Subcutaneous adipose tissue (tissue), 4 donors: ENCODE data around the gene TSC22D1. TPM values are rescaled to one million over a fixed set of nuclear protein-coding genes. Genes with fewer than 3 reads are reported as not detected.

Experiments
- total RNA-seq, 4 donors: library from RNA; depleted of rRNA; stranded (reverse); fragments of >200 nt; gene quantifications; one replicate each; pipeline ENCODE4 v1.1.0, GENCODE V29; 2016
- TF ChIP-seq, protein P1 (sequence below): fragments of 450-650 bp; IDR thresholded peaks from one replicate; pipeline ENCODE4 v1.5.1; 2016; ENCODE audit warnings: low read depth, mild to moderate bottlenecking, control low read depth, antibody characterized with exemption, moderate library complexity

The TSC22D1 gene
- total RNA-seq, 4 donors from 2014 or later = 77.0 to 182 (median 92.1) TPM

DNA sequence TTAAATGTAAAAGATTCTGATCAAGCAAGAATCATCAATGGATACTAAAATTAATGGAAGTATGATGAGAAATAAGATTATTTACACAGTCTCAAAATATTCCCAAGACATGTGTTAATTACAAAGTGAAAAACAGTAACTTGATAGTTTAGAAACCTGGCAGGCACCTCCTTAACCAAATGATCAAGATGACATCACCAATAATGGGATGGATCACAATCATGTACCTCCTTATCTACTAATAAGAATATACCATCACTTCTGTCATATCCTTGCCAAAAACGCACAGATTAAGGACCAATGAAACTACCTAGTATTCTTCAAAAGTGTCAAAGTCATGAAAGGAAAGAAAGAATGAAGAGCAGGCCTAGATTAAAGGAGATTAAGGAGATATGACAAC lies 30.0 kb downstream of the TSC22D1 start:
- TF ChIP-seq, protein P1, sequence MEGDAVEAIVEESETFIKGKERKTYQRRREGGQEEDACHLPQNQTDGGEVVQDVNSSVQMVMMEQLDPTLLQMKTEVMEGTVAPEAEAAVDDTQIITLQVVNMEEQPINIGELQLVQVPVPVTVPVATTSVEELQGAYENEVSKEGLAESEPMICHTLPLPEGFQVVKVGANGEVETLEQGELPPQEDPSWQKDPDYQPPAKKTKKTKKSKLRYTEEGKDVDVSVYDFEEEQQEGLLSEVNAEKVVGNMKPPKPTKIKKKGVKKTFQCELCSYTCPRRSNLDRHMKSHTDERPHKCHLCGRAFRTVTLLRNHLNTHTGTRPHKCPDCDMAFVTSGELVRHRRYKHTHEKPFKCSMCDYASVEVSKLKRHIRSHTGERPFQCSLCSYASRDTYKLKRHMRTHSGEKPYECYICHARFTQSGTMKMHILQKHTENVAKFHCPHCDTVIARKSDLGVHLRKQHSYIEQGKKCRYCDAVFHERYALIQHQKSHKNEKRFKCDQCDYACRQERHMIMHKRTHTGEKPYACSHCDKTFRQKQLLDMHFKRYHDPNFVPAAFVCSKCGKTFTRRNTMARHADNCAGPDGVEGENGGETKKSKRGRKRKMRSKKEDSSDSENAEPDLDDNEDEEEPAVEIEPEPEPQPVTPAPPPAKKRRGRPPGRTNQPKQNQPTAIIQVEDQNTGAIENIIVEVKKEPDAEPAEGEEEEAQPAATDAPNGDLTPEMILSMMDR = no peak

DNA sequence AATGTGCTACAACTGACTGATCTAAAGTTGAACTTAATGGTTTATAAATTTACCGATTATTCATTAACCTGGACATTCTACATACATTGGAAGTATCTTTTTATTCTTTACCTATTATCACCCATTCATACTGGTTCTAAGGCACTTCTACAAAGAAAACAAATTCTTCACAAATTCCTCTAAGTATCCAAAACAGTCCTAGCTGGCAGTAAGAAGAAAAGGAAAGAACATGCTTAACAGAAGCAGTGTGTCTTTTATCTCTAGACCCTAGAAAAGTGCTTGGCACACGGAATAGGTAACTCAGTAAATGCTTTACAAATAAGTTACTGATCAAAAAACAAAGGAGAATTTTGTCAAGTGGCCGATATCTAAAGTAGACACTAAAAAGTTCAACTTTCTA lies 32.8 kb downstream of the TSC22D1 start:
- TF ChIP-seq, protein P1 = no peak

- TF ChIP-seq, protein P1 = no peak
These were observed 33.8 kb downstream of the TSC22D1 start for GRCh38 chr13:44542361-44542760.

DNA sequence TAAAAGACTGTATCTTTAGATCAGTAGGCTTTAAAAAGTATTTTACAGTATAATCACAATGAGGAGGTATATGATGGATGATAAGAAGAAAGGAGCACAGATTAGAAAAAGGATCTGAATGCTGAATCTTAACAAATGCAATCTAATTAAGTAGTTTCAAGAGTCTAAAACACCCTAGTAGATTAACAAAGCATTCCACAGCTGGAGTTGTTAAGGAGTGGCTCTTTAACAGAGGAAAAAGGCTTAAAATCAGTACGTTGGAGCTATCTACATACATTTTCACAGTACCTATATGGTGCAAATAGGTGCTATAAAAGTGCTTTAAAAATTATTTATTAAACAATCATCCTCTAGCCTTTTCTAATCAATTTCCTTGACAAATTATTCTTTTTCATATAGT lies 34.5 kb downstream of the TSC22D1 start:
- TF ChIP-seq, protein P1 = no peak

DNA sequence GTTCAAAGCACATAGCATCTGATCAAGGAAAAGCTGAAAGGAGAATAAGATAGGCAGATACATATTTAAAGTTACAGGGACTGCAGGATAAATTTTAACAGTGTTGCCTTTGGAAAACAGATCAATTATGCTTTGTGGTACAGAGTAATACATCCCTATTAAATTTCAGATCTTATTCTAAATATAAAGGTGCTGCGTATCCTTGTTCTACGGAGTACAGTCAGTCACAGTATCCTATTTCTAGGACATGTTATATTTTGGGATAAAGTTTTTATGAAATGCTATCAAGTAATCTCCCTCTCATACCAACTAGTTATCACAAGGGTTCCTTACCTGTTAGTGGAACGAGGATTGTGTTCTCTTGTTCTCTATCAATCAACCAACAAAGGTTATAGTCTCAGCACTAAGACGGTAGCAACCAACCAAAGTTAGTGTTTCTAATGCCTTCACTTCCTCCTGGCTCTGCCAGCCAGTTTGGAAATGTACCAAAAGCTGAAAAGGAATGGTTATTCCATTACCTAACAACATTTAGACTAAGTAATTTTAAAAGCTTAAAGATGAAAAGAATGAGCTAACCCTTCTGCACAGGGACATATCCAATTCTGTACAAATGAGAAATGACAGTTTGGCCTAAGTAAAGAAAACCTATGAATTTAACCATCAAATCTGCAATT lies 35.2 kb downstream of the TSC22D1 start:
- TF ChIP-seq, protein P1 = no peak

- TF ChIP-seq, protein P1 = no peak
These were observed 38.9 kb downstream of the TSC22D1 start for GRCh38 chr13:44537248-44537647.

DNA sequence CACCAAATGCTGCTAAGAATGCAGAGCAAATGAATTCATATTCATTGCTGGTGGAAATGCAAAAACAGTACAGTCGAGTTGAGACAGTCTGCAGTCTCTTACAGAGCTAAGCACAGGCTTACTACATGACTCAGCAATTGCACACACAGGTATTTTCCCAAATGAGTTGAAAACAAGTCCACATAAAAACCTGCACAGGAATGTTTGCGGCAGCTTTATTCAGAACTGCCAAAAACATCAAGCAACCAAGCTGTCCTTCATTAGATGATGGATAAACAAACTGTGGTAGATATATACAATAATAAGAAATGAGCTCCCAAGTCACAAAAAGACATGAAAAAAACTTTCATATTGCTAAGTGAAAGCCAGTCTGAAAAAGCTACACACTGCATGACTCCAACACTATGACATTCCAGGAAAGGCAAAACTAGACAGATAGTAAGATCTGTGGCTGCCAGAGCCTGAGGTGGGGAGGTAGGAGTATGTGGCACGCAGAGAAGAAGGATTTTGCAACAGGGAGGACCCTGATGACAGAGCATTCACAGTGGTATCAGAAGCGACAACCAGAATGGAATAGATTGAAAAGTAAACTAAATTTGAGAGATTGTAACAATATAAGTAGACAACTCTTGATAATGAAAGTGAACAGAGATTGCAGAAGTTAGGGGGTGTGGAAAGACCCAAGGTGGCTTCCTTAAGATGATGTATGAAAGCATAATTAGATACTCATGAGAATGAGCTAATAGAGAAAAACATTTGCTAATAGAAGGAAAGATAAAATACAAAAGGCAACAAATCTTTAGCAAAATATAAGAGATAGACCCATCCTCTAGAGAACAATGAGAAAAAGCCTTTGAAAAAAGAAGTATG lies 52.7 kb downstream of the TSC22D1 start:
- TF ChIP-seq, protein P1 = no peak
